IPS-18a (cell line): ENCODE results near the gene ZNF132.
A peak's percentile ranks its signal among the peaks of the same experiment; 100 is the strongest.
"Not testable (repeated sequence)": the region's sequence is repeated elsewhere in the genome, so short reads cannot be mapped to it uniquely, and the experiment has no call there.

Source experiments
- H3K27ac ChIP-seq: one replicate; pipeline ENCODE4 v1.5.1; 2013; ENCODE audit warnings: low read length
- H3K27me3 ChIP-seq: one replicate; pipeline ENCODE4 v1.6.1; 2013; ENCODE audit warnings: mild to moderate bottlenecking, low read length; ENCODE audit not compliant: control insufficient read depth, insufficient read depth
- H3K36me3 ChIP-seq: one replicate; pipeline ENCODE4 v1.6.1; 2013; ENCODE audit warnings: low read depth, low read length; ENCODE audit not compliant: control insufficient read depth
- H3K4me1 ChIP-seq: one replicate; pipeline ENCODE4 v1.6.1; 2013; ENCODE audit warnings: low read depth, low read length; ENCODE audit not compliant: control insufficient read depth
- H3K4me3 ChIP-seq: one replicate; pipeline ENCODE4 v1.5.1; 2013; ENCODE audit warnings: low read length
- H3K9ac ChIP-seq: one replicate; pipeline ENCODE4 v1.6.1; 2013; ENCODE audit warnings: mild to moderate bottlenecking, low read length, moderate library complexity
- H3K9me3 ChIP-seq: one replicate; pipeline ENCODE4 v1.6.1; 2013; ENCODE audit warnings: low read depth, low read length; ENCODE audit not compliant: control insufficient read depth

ZNF132 gene

DNA sequence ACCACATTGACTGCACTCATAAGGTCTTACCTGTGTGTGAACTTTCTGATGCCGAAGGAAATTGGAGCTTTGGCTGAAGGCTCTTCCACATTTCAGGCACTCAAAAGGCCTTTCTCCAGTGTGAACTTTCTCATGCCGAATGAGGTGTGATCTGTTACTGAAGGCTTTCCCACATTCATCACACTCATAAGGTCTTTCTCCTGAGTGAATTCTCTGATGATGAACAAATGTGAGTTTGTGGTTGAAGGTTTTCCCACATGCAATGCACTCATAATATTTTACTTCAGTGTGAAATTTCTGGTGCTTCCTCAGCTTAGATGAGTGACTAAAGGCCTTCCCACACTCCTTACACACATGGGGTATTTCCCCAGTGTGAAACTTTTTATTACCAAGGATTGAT lies 5.7 kb downstream of the ZNF132 start:
- peaks cover 38% of the 10 kb centered on the region for H3K36me3 ChIP-seq
- H3K27ac ChIP-seq, result no peak overlapping the region
- peaks cover under 1% of the 10 kb centered on the region for H3K4me1 ChIP-seq
- H3K9me3 ChIP-seq, result peaks cover 65% of the 10 kb centered on the region
- peak overlapping the region; percentile 2 for H3K4me3 ChIP-seq
- H3K9ac ChIP-seq, result no peak overlapping the region
- H3K27me3 ChIP-seq, result no peaks in the 10 kb centered on the region

DNA sequence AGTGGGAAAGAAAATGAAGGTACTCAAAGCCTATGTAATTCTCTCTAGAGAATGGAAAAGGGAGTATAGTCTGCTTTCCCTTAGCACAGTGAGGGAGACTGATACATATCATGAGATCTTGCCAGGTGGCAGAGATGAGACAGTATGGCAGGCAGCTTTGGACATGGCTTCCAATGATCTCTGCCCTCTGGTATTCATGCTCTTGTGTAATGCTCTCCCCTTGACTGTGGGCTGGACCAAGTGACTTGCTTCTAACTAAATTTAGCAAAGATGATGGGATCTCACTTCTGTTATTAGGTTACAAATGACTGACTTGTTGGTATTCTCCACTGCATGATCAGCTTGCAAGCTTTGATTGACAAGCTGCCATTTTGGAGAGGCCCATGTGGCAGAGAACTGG lies 10.2 kb downstream of the ZNF132 start:
- H3K27me3 ChIP-seq, result no peaks in the 10 kb centered on the region
- H3K36me3 ChIP-seq, result peaks cover 23% of the 10 kb centered on the region
- peaks cover 71% of the 10 kb centered on the region for H3K9me3 ChIP-seq
- no peak overlapping the region for H3K4me3 ChIP-seq
- no peaks in the 10 kb centered on the region for H3K4me1 ChIP-seq
- H3K27ac ChIP-seq, result no peak overlapping the region
- no peak overlapping the region for H3K9ac ChIP-seq

DNA sequence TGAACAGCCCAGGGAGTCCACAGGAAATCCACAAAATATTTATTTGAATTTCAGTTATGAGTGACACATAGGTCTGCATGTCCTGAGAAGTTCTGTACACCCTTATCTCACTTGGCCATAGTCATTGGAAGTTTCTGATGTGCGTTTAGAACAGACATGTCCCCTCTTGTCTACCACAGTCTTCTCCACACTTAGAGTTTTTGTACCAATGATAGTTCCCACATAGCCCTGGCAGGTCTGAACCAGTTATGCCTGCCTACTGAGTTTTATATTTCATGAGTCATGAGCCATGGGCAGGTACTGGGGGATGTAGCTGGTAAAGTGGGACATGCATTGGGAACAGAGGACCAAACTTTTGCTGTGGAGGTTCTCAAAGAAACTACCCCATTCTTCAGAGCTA lies 11.3 kb downstream of the ZNF132 start:
- H3K9ac ChIP-seq, result no peak overlapping the region
- peaks cover 12% of the 10 kb centered on the region for H3K36me3 ChIP-seq
- H3K9me3 ChIP-seq, result peaks cover 60% of the 10 kb centered on the region
- H3K27ac ChIP-seq, result no peak overlapping the region
- H3K4me3 ChIP-seq, result no peak overlapping the region
- H3K27me3 ChIP-seq, result no peaks in the 10 kb centered on the region
- no peaks in the 10 kb centered on the region for H3K4me1 ChIP-seq

DNA sequence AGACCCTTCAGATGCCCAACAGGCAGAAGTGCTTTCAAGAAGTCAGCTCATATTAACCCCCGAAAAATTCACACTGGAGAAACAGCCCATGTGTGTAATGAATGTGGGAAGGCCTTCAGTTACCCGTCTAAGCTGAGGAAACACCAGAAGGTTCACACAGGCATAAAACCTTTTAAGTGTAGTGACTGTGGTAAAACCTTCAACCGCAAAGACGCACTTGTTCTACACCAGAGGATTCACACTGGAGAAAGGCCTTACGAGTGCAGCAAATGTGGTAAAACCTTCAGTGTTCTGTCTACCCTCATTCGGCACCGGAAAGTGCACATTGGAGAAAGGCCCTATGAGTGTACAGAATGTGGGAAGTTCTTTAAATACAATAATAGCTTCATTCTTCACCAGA lies 22.9 kb downstream of the ZNF132 start:
- H3K27me3 ChIP-seq, result no peaks in the 10 kb centered on the region
- no peak overlapping the region for H3K4me3 ChIP-seq
- H3K9me3 ChIP-seq, result no peaks in the 10 kb centered on the region
- H3K9ac ChIP-seq, result no peak overlapping the region
- H3K4me1 ChIP-seq, result no peaks in the 10 kb centered on the region
- no peak overlapping the region for H3K27ac ChIP-seq
- H3K36me3 ChIP-seq, result peaks cover 9% of the 10 kb centered on the region

DNA sequence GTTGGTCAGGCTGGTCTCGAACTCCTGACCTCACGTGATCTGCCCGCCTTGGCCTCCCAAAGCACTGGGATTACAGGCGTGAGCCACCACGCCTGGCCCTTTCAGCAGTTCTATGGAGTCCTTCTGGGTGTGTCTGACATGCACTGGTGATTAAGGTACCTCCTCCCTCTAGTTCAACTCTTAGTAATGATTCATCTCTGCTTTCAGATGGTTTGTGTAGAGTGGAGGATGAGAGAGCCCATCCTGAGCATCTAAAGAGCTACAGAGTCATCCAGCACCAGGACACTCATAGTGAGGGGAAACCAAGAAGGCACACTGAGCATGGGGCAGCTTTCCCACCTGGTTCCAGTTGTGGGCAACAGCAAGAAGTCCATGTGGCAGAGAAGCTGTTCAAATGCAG lies 23.3 kb downstream of the ZNF132 start:
- no peak overlapping the region for H3K27ac ChIP-seq
- peaks cover 9% of the 10 kb centered on the region for H3K36me3 ChIP-seq
- H3K4me1 ChIP-seq, result no peaks in the 10 kb centered on the region

GRCh38 chr19:58409010-58409790 lies 30.8 kb downstream of the ZNF132 start:
- Histone ChIP-seq H3K4me3 (peak overlapping the region; percentile 85), H3K9ac (peak overlapping the region; percentile 20), H3K27ac (no peak overlapping the region), H3K9me3 (no peaks in the 10 kb centered on the region), H3K27me3 (peaks cover 6% of the 10 kb centered on the region), H3K36me3 (no peaks in the 10 kb centered on the region), H3K4me1 (peaks cover 4% of the 10 kb centered on the region)

More for the DNA sequence above, 23.3 kb downstream of the ZNF132 start:
- H3K27me3 ChIP-seq, result no peaks in the 10 kb centered on the region
- no peaks in the 10 kb centered on the region for H3K9me3 ChIP-seq
- H3K4me3 ChIP-seq, result no peak overlapping the region
- no peak overlapping the region for H3K9ac ChIP-seq

DNA sequence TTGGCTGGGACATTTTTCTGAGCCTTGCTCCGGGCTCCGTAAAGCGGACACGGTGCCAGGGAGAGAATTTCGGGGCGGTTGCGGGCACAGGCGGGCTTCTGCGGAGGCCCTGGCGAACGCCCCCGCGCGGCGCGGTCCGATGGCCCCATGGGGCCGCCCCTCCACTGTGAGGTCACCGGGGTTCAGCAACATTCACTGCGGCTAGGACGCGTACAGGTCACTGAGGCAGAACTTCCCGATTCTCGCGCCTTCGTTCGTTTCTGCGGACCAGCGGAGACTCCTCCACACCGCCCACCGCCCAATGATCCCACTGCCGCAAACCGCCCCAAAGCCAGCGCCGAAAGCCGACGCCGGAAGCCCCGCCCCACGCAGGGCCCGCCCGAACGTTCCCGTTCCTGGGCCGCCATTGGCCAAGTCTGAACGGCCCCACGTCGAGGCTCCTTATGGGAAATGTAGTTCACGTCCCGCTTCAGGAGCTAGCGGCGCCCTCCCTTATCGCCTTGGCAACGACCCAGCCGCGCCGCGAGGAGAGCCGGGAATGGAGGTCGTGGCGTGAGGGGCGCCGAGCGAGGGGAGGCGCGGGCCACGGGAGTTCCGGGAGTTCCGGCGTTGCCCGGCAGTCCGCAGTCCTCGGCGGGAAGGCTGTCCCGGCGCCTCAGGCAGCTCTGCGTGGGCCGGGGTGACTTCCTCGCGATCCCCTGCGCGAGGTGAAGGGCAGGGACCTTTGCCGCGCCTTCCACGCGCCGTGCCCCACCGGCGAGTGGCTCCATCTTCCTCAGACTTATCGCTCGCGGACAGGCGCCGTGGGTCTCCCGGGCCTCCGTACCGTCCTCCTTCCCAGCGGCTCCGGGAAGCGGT lies 31.6 kb downstream of the ZNF132 start, which contains the start of gene ZNF584:
Gene ZNF584, plus strand, starts transcription at position 498 of the 858 bp plus-strand sequence. CDS start 499 bp downstream, outside the sequence.
- Histone ChIP-seq H3K27me3 (peaks cover 6% of the 10 kb centered on the region), H3K27ac (peak within 1 kb of the TSS; percentile 49), H3K9ac (peak within 1 kb of the TSS; percentile 84), H3K4me1 (peaks cover 4% of the 10 kb centered on the region), H3K9me3 (no peaks in the 10 kb centered on the region), H3K36me3 (no peaks in the 10 kb centered on the region), H3K4me3 (peak within 1 kb of the TSS; percentile 85)

DNA sequence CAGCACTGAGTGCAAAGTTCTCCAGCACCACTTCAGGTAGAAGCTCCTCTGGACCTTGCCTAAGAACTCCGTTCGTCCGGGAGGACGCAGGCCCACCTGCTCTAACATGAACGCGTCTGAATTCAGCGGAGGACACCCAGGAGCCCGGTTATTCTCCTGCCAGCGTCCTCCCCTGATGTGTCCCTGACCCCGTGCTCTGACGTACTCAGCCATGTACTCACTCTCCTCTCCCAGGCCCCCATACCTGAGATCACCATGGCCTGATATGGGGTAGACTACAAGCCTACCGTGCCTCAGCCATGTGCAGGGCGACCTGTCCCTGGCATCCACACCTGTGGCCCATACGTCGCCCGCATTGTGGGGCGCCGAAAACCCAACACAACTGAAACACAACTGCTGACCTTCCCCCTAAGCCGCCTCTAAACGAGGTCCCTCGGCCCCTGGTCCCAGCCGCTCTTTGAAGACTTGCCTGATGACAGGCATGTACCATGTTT lies 32.2 kb downstream of the ZNF132 start:
- Histone ChIP-seq H3K4me1 (peaks cover 4% of the 10 kb centered on the region), H3K27ac (peak overlapping the region; percentile 49)

GRCh38 chr19:58406818-58407657 lies 32.9 kb downstream of the ZNF132 start:
- H3K9me3 ChIP-seq, result no peaks in the 10 kb centered on the region
- H3K27ac ChIP-seq, result no peak overlapping the region
- H3K27me3 ChIP-seq, result peaks cover 6% of the 10 kb centered on the region
- no peak overlapping the region for H3K9ac ChIP-seq
- H3K4me1 ChIP-seq, result peaks cover 4% of the 10 kb centered on the region
- H3K36me3 ChIP-seq, result no peaks in the 10 kb centered on the region
- peak overlapping the region; percentile 85 for H3K4me3 ChIP-seq

More for the DNA sequence above, 32.2 kb downstream of the ZNF132 start:
- no peaks in the 10 kb centered on the region for H3K36me3 ChIP-seq
- H3K27me3 ChIP-seq, result peaks cover 6% of the 10 kb centered on the region
- H3K4me3 ChIP-seq, result peak overlapping the region; percentile 85
- H3K9me3 ChIP-seq, result no peaks in the 10 kb centered on the region
- H3K9ac ChIP-seq, result peak overlapping the region; percentile 84

DNA sequence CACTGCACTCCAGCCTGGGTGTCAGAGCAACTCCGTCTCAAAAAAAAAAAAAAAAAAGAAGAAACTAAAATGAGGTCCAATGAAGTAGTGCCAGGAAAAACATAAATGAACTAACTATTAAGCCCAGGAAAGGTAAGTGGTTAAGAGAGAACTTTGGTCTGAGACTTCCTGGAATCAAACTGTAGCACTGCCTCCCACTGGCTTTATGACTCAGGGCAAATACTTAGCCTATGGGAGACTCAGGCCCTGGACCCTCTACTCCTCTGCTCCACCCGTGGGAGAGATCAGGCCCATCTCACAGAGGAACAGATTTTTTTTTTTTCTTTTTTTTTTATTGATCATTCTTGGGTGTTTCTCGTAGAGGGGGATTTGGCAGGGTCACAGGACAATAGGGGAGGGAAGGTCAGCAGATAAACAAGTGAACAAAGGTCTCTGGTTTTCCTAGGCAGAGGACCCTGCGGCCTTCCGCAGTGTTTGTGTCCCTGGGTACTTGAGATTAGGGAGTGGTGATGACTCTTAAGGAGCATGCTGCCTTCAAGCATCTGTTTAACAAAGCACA lies 36.0 kb downstream of the ZNF132 start:
- H3K4me3 ChIP-seq, H3K27ac ChIP-seq, H3K36me3 ChIP-seq, H3K27me3 ChIP-seq, H3K9ac ChIP-seq, H3K9me3 ChIP-seq: not testable (repeated sequence)
- peaks cover 12% of the 10 kb centered on the region for H3K4me1 ChIP-seq
